H1 (cell line): ENCODE results near the gene HSF4. TPM values are rescaled to one million over a fixed set of nuclear protein-coding genes. Genes with fewer than 3 reads are reported as not detected.

ENCODE experiments used
- CTCF ChIA-PET: fragments of 300-600 bp; sonication (Branson Sonifier 250); formaldehyde crosslinking; loops from one replicate; lab custom pipeline; 2021; ENCODE audit not compliant: partially characterized antibody; lab: Charles Lee
- POLR2A ChIA-PET: fragments of 300-600 bp; sonication (Branson Sonifier 250); formaldehyde crosslinking; loops from one replicate; lab custom pipeline; 2021; ENCODE audit warnings: inconsistent platforms; ENCODE audit not compliant: partially characterized antibody; lab: Charles Lee
- DNase-seq, 2 experiments: peaks; one replicate each; pipeline versions ENCODE4 v3.0.0 to v3.0.0-alpha.2; 2010 to 2022; ENCODE audit warnings: low spot score in 2 of 2, low read depth in 1 of 2, mixed read lengths in 1 of 2
- FAIRE-seq: peaks from 2 replicates; lab custom pipeline; 2011; peaks lifted over from hg19 to GRCh38; lab: Jason Lieb, UNC
- H2AFZ ChIP-seq: 2 replicates; pipeline ENCODE4 v1.8.1; 2012; ENCODE audit warnings: low read length, inconsistent platforms
- H2AK5ac ChIP-seq: 2 replicates; pipeline ENCODE4 v1.6.1; 2013; ENCODE audit warnings: low read depth, low read length
- H2BK120ac ChIP-seq: replicated peaks from 2 replicates; pipeline ENCODE3; 2013; ENCODE audit warnings: low read depth, low read length, inconsistent platforms
- H2BK12ac ChIP-seq: 2 replicates; pipeline ENCODE4 v1.6.1; 2013; ENCODE audit warnings: low read depth, low read length
- H2BK15ac ChIP-seq: 2 replicates; pipeline ENCODE4 v1.6.1; 2013; ENCODE audit warnings: low read length
- H2BK20ac ChIP-seq: 2 replicates; pipeline ENCODE4 v1.6.1; 2013; ENCODE audit warnings: low read length
- H2BK5ac ChIP-seq: 2 replicates; pipeline ENCODE4 v1.6.1; 2013; ENCODE audit warnings: low read depth, low read length
- H3K14ac ChIP-seq: 2 replicates; pipeline ENCODE4 v1.6.1; 2013; ENCODE audit warnings: inconsistent platforms; ENCODE audit not compliant: insufficient read length
- H3K18ac ChIP-seq: 2 replicates; pipeline ENCODE4 v1.6.1; 2013; ENCODE audit warnings: low read length; ENCODE audit errors: extremely low read depth
- H3K23ac ChIP-seq: 2 replicates; pipeline ENCODE4 v1.6.1; 2013; ENCODE audit warnings: inconsistent platforms; ENCODE audit not compliant: insufficient read length
- H3K23me2 ChIP-seq: 2 replicates; pipeline ENCODE4 v1.6.1; 2013; ENCODE audit warnings: low read depth, low read length
- H3K27ac ChIP-seq: 2 replicates; pipeline ENCODE4 v1.6.1; 2011; ENCODE audit warnings: low read depth, low read length, inconsistent platforms
- H3K27me3 ChIP-seq, 4 experiments: replicated peaks in 1 of 4; 1 replicate in 1 of 4; 2 replicates in 3 of 4; pipeline versions ENCODE4 v1.6.1 to v1.8.1; 2011 to 2013; ENCODE audit warnings: low read length in 3 of 4, mild to moderate bottlenecking in 3 of 4, inconsistent platforms in 2 of 4, mixed read lengths in 2 of 4, moderate library complexity in 1 of 4; ENCODE audit not compliant: control insufficient read depth in 3 of 4, insufficient read depth in 3 of 4; ENCODE audit errors: extremely low read depth in 1 of 4
- H3K36me3 ChIP-seq, 4 experiments: 2 replicates each; pipeline versions ENCODE4 v1.6.1 to v1.8.1; 2011 to 2013; ENCODE audit warnings: mild to moderate bottlenecking in 4 of 4, low read length in 3 of 4, moderate library complexity in 2 of 4, control low read depth in 1 of 4, inconsistent platforms in 1 of 4; ENCODE audit not compliant: insufficient read depth in 4 of 4, control insufficient read depth in 2 of 4
- H3K4ac ChIP-seq: replicated peaks from 2 replicates; pipeline ENCODE3; 2013; ENCODE audit warnings: low read length, low read depth, mixed read lengths, inconsistent platforms; ENCODE audit not compliant: insufficient read length
- H3K4me1 ChIP-seq, 4 experiments: replicated peaks in 1 of 4; 1 replicate in 1 of 4; 2 replicates in 3 of 4; pipeline versions ENCODE4 v1.6.1 to v1.8.1; 2011 to 2013; ENCODE audit warnings: low read length in 3 of 4, inconsistent platforms in 2 of 4, mixed read lengths in 1 of 4; ENCODE audit not compliant: insufficient read depth in 4 of 4, control insufficient read depth in 3 of 4
- H3K4me2 ChIP-seq, 2 experiments: 2 replicates each; pipeline versions ENCODE4 v1.6.1 to v1.8.1; 2011 to 2013; ENCODE audit warnings: low read depth in 2 of 2, low read length in 2 of 2, control low read depth in 1 of 2, inconsistent platforms in 1 of 2, mild to moderate bottlenecking in 1 of 2; ENCODE audit not compliant: insufficient read depth in 1 of 2
- H3K4me3 ChIP-seq, 4 experiments: fragments of 200-600, 300-600 bp in 1 of 4; sonication (generic), shearing (Covaris generic), sonication (Bioruptor Twin) in 1 of 4; 2 replicates each; pipeline versions ENCODE4 v1.5.1 to v1.8.1; 2011 to 2016; ENCODE audit warnings: low read length in 4 of 4, low read depth in 3 of 4, control low read depth in 2 of 4, inconsistent platforms in 2 of 4, mild to moderate bottlenecking in 2 of 4, mixed read lengths in 1 of 4, moderate library complexity in 1 of 4; ENCODE audit not compliant: insufficient read depth in 2 of 4; ENCODE audit errors: extremely low read depth in 1 of 4
- H3K56ac ChIP-seq: replicated peaks from 2 replicates; pipeline ENCODE3; 2013; ENCODE audit warnings: low read depth, mild to moderate bottlenecking, mixed read lengths, low read length, inconsistent platforms; ENCODE audit not compliant: insufficient read length
- H3K79me1 ChIP-seq: 2 replicates; pipeline ENCODE4 v1.6.1; 2013; ENCODE audit warnings: low read depth, low read length, control low read depth
- H3K79me2 ChIP-seq, 2 experiments: 2 replicates each; pipeline versions ENCODE4 v1.6.1 to v1.8.1; 2012 to 2013; ENCODE audit warnings: low read length in 2 of 2, mild to moderate bottlenecking in 2 of 2, inconsistent platforms in 1 of 2; ENCODE audit not compliant: insufficient read depth in 2 of 2, control insufficient read depth in 1 of 2
- H3K9ac ChIP-seq, 4 experiments: replicated peaks in 1 of 4; 1 replicate in 1 of 4; 2 replicates in 3 of 4; pipeline versions ENCODE4 v1.6.1 to v1.8.1; 2011 to 2013; ENCODE audit warnings: low read depth in 3 of 4, low read length in 3 of 4, control low read depth in 2 of 4, mild to moderate bottlenecking in 2 of 4, moderate library complexity in 2 of 4, inconsistent platforms in 1 of 4; ENCODE audit errors: extremely low read depth in 1 of 4
- H3K9me3 ChIP-seq, 2 experiments: 2 replicates each; pipeline versions ENCODE4 v1.6.1 to v1.8.1; 2012 to 2013; ENCODE audit warnings: mild to moderate bottlenecking in 2 of 2, moderate library complexity in 2 of 2, control low read depth in 1 of 2, inconsistent platforms in 1 of 2, low read depth in 1 of 2, low read length in 1 of 2, mixed read lengths in 1 of 2; ENCODE audit not compliant: insufficient read depth in 2 of 2
- H4K20me1 ChIP-seq, 2 experiments: replicated peaks in 1 of 2; 2 replicates each; pipeline versions ENCODE3 to v1.8.1; 2011 to 2013; ENCODE audit warnings: inconsistent platforms in 2 of 2, low read length in 2 of 2, mild to moderate bottlenecking in 1 of 2; ENCODE audit not compliant: insufficient read depth in 2 of 2, control insufficient read depth in 1 of 2
- H4K5ac ChIP-seq: 2 replicates; pipeline ENCODE4 v1.6.1; 2013; ENCODE audit warnings: low read length, low read depth, mixed read lengths, inconsistent platforms; ENCODE audit not compliant: insufficient read length
- H4K8ac ChIP-seq: 2 replicates; pipeline ENCODE4 v1.8.0; 2013; ENCODE audit warnings: mild to moderate bottlenecking, moderate library complexity, low read length, inconsistent platforms; ENCODE audit not compliant: insufficient read depth; ENCODE audit errors: extremely low read depth
- H4K91ac ChIP-seq: replicated peaks from 2 replicates; pipeline ENCODE3; 2013; ENCODE audit warnings: low read length, mixed read lengths, inconsistent platforms; ENCODE audit not compliant: insufficient read length
- CREB1 ChIP-seq: IDR thresholded peaks from 2 replicates; pipeline ENCODE4 v1.6.1; 2012; ENCODE audit warnings: inconsistent platforms
- EP300 ChIP-seq, 2 experiments: IDR thresholded peaks; 1 replicate in 1 of 2; 2 replicates in 1 of 2; pipeline ENCODE4 v1.6.1; 2011 to 2012; ENCODE audit warnings: low read depth in 2 of 2, low read length in 2 of 2, mild to moderate bottlenecking in 2 of 2, borderline replicate concordance in 1 of 2, inconsistent platforms in 1 of 2, moderate library complexity in 1 of 2
- GTF2F1 ChIP-seq: IDR thresholded peaks from 2 replicates; pipeline ENCODE4 v1.6.1; 2012; ENCODE audit warnings: low read depth, low read length, improper control_type of control experiment, borderline replicate concordance
- KDM1A ChIP-seq: fragments of 200-600, 300-600 bp; sonication (generic); IDR thresholded peaks from 2 replicates; pipeline ENCODE4 v1.7.1; 2016; ENCODE audit warnings: mild to moderate bottlenecking, low read length, borderline replicate concordance
- MAFK ChIP-seq: IDR thresholded peaks from 2 replicates; pipeline ENCODE4 v1.6.1; 2012; ENCODE audit warnings: low read depth, mild to moderate bottlenecking, improper control_type of control experiment, low read length
- PHF8 ChIP-seq: fragments of 200-600 bp; sonication (generic); conservative IDR thresholded peaks from 2 replicates; pipeline ENCODE4 v1.7.1; 2012; ENCODE audit warnings: low read depth, mild to moderate bottlenecking, inconsistent platforms, low read length, moderate library complexity
- RBBP5 ChIP-seq: IDR thresholded peaks from 2 replicates; pipeline ENCODE4 v1.7.1; 2012; ENCODE audit warnings: low read depth, mild to moderate bottlenecking, inconsistent platforms, low read length, moderate library complexity, borderline replicate concordance
- SIX5 ChIP-seq: IDR thresholded peaks from 2 replicates; pipeline ENCODE4 v1.6.1; 2011; ENCODE audit warnings: mild to moderate bottlenecking, low read depth, low read length
- YY1 ChIP-seq: IDR thresholded peaks from 2 replicates; pipeline ENCODE4 v1.6.1; 2011; ENCODE audit warnings: low read depth, mild to moderate bottlenecking, low read length
- ZNF274 ChIP-seq: IDR thresholded peaks from 2 replicates; pipeline ENCODE4 v1.7.0; 2012; ENCODE audit warnings: low read length, borderline replicate concordance; ENCODE audit errors: extremely low read depth
- WGBS, 2 experiments: shearing (Covaris generic) in 1 of 2; methylation state at CpG; one replicate each; pipeline versions ENCODE4 v1.1.6 to v1.1.7; 2013 to 2015; ENCODE audit warnings: low lambda C conversion rate in 2 of 2, mixed read lengths in 2 of 2, inconsistent platforms in 1 of 2, low coverage in 1 of 2, missing lambda C conversion rate in 1 of 2; ENCODE audit not compliant: insufficient replicate concordance in 2 of 2, insufficient coverage in 1 of 2, insufficient read length in 1 of 2; ENCODE audit errors: extremely low coverage in 1 of 2, missing lambda C conversion rate in 1 of 2; 5-methylcytosine and 5-hydroxymethylcytosine counted together
- polyA plus RNA-seq, 7 experiments: library from polyadenylated mRNA; depleted of rRNA in 3 of 7; stranded (reverse) in 5 of 7; unstranded in 2 of 7; fragments of >200 nt in 5 of 7; fragments of 200-250 nt in 2 of 7; gene quantifications; 1 replicate in 5 of 7; 2 replicates in 1 of 7; 4 replicates in 1 of 7; pipeline versions ENCODE4 v1.2.1 to v1.2.3, GENCODE V29; 2011 to 2013; ENCODE audit warnings: missing spikeins in 2 of 7, mixed read lengths in 2 of 7
- total RNA-seq: library from RNA; stranded (reverse); fragmentation: NEBNext Ultra II Directional; extraction: Animal tissue kit (Norgen Biotek cat#: 25700); gene quantifications from 2 replicates; pipeline ENCODE4 v1.2.1, GENCODE V29; 2021

The HSF4 gene
- total and polyA plus RNA-seq, 2 of the 8 experiments (the other 6 are each of a cell fraction or from before 2014, with no cell fraction given), result 0.14 TPM; not detected in 1

GRCh38 chr16:67176662-67177061, 12.1 kb downstream of the HSF4 start:
- H4K5ac ChIP-seq, result no peak overlapping the region
- H3K27me3 ChIP-seq, result peaks cover 38 to 66% (median 63%) of the 10 kb centered on the region in 4 experiments
- H3K36me3 ChIP-seq, result no peaks in the 10 kb centered on the region
- H2BK120ac ChIP-seq, result no peak overlapping the region
- H3K4me1 ChIP-seq, result peaks cover 0 to 24% (median 21%) of the 10 kb centered on the region in 4 experiments; a peak in 5 of 7 replicates
- H3K4me3 ChIP-seq, result no peak overlapping the region
- peaks cover 17% of the 10 kb centered on the region for H3K23me2 ChIP-seq
- H3K14ac ChIP-seq, result no peak overlapping the region
- H2BK15ac ChIP-seq, result no peak overlapping the region
- H3K56ac ChIP-seq, result no peak overlapping the region
- no peak overlapping the region for H2AK5ac ChIP-seq
- TF ChIP-seq ZNF274, result no peak
- TF ChIP-seq CREB1, result no peak
- TF ChIP-seq RBBP5, result no peak
- no peak for TF ChIP-seq PHF8
- TF ChIP-seq YY1, result no peak
- no peak for TF ChIP-seq EP300 (IDR thresholded peaks at IDR 0.05; ENCODE audit: borderline replicate concordance in 1 of 2, low read depth in 2 of 2, low read length in 2 of 2)
- TF ChIP-seq GTF2F1, result no peak
- TF ChIP-seq KDM1A, result no peak
- no peak for TF ChIP-seq MAFK
- no peak for TF ChIP-seq SIX5
- no peaks in the 10 kb centered on the region for H3K9me3 ChIP-seq
- H3K4me2 ChIP-seq, result no peak overlapping the region
- CTCF ChIA-PET, result interaction anchor here (0.6 to 19.3 kb wide), 10 partner anchors 8 to 248 kb away, joined by 3 to 291 read pairs (median 6); partner anchors contain the start of genes B3GNT9, ELMO3, EXOC3L1 and FBXL8
- H3K23ac ChIP-seq, result no peak overlapping the region
- no peak overlapping the region for H2BK12ac ChIP-seq
- FAIRE-seq (no peak), DNase-seq (no peak)
- H3K79me1 ChIP-seq, result no peaks in the 10 kb centered on the region
- POLR2A ChIA-PET, result interaction anchor here (1.1 to 7.3 kb wide), 7 partner anchors 10 to 158 kb away, joined by 3 to 59 read pairs (median 7); partner anchors contain the start of genes B3GNT9, FBXL8, HSF4 and TRADD
- peaks cover 7 to 24% of the 10 kb centered on the region in 2 experiments for H4K20me1 ChIP-seq
- H3K9ac ChIP-seq, result no peak overlapping the region
- H3K79me2 ChIP-seq, result no peaks in the 10 kb centered on the region
- H3K4ac ChIP-seq, result no peak overlapping the region
- no peak overlapping the region for H2BK5ac ChIP-seq
- H4K91ac ChIP-seq, result no peak overlapping the region
- no peak overlapping the region for H2AFZ ChIP-seq
- no peak overlapping the region for H3K27ac ChIP-seq
- H2BK20ac ChIP-seq, result no peak overlapping the region
- H4K8ac ChIP-seq, result no peak overlapping the region
- 88% methylated on average over 12 of the region's 12 CpGs; no CpG with 5 or more reads in 1 of the 2 experiments for WGBS, 2 experiments
- H3K18ac ChIP-seq, result no peak overlapping the region
